ENCODE data around the gene E2F1. TPM values are rescaled to one million over a fixed set of nuclear protein-coding genes. Genes with fewer than 3 reads are reported as not detected.

Gene E2F1
- total and polyA plus RNA-seq, 4 donors = 4.2 to 10.9 (median 8.5) TPM

- no peaks in the 10 kb centered on the region for H3K27me3 ChIP-seq (ENCODE audit: control insufficient read depth in 3 of 3, insufficient read depth in 3 of 3, low read length in 2 of 3)
- ATAC-seq (ENCODE audit: insufficient read depth, low FRiP score) (peak; percentile 53), DNase-seq (no peak)
- TF ChIP-seq CTCF (IDR thresholded peaks at IDR 0.05; ENCODE audit: control extremely low read depth, extremely low read depth) = no peak
- H3K9ac ChIP-seq (ENCODE audit: insufficient read depth in 1 of 2, low read length in 2 of 2) = no peak overlapping the region
- peaks cover 0 to 13% (median 0%) of the 10 kb centered on the region in 5 donors for H3K4me1 ChIP-seq (ENCODE audit: control insufficient read depth in 5 of 5, insufficient read depth in 5 of 5, low read length in 5 of 5)
- no peak overlapping the region for H3K27ac ChIP-seq (ENCODE audit: low read depth in 1 of 2, low read length in 1 of 2)
- WGBS, 2 donors = 76 to 87% methylated on average over 16 of the region's 16 CpGs
- no peaks in the 10 kb centered on the region for H3K9me3 ChIP-seq (ENCODE audit: control insufficient read depth in 4 of 4, insufficient read depth in 3 of 4, low read length in 3 of 4)
- H3K36me3 ChIP-seq (ENCODE audit: control insufficient read depth in 4 of 4, insufficient read depth in 4 of 4, low read length in 4 of 4) = peaks cover 5 to 31% (median 19%) of the 10 kb centered on the region in 4 donors
- no peak overlapping the region for H3K4me3 ChIP-seq
Measured at GRCh38 chr20:33709905-33710541, 23.8 kb upstream of the E2F1 start.

- peaks cover 0 to 13% (median 0%) of the 10 kb centered on the region in 5 donors for H3K4me1 ChIP-seq (ENCODE audit: control insufficient read depth in 5 of 5, insufficient read depth in 5 of 5, low read length in 5 of 5)
- H3K4me3 ChIP-seq = no peak overlapping the region
- no peak overlapping the region for H3K27ac ChIP-seq (ENCODE audit: low read depth in 1 of 2, low read length in 1 of 2)
- 73 to 91% methylated on average over 2 of the region's 2 CpGs for WGBS, 2 donors
- ATAC-seq (ENCODE audit: insufficient read depth, low FRiP score) = no peak
- H3K36me3 ChIP-seq (ENCODE audit: control insufficient read depth in 4 of 4, insufficient read depth in 4 of 4, low read length in 4 of 4) = peaks cover 5 to 29% (median 18%) of the 10 kb centered on the region in 4 donors
- H3K9me3 ChIP-seq (ENCODE audit: control insufficient read depth in 4 of 4, insufficient read depth in 3 of 4, low read length in 3 of 4) = no peaks in the 10 kb centered on the region
- TF ChIP-seq CTCF (IDR thresholded peaks at IDR 0.05; ENCODE audit: control extremely low read depth, extremely low read depth) = no peak
- H3K9ac ChIP-seq (ENCODE audit: insufficient read depth in 1 of 2, low read length in 2 of 2) = no peak overlapping the region
- no peak for DNase-seq
- H3K27me3 ChIP-seq (ENCODE audit: control insufficient read depth in 3 of 3, insufficient read depth in 3 of 3, low read length in 2 of 3) = no peaks in the 10 kb centered on the region
Measured at GRCh38 chr20:33709398-33709797, 23.2 kb upstream of the E2F1 start.

- H3K27ac ChIP-seq (ENCODE audit: low read depth in 1 of 2, low read length in 1 of 2) = no peak overlapping the region
- no peak for TF ChIP-seq CTCF (IDR thresholded peaks at IDR 0.05; ENCODE audit: control extremely low read depth, extremely low read depth)
- WGBS, 2 donors = 92 to 96% methylated on average over 11 of the region's 11 CpGs
- no peaks in the 10 kb centered on the region for H3K9me3 ChIP-seq (ENCODE audit: control insufficient read depth in 4 of 4, insufficient read depth in 3 of 4, low read length in 3 of 4)
- ATAC-seq (ENCODE audit: insufficient read depth, low FRiP score) = no peak
- H3K4me3 ChIP-seq = no peak overlapping the region
- H3K27me3 ChIP-seq (ENCODE audit: control insufficient read depth in 3 of 3, insufficient read depth in 3 of 3, low read length in 2 of 3) = no peaks in the 10 kb centered on the region
- peaks cover 0 to 13% (median 0%) of the 10 kb centered on the region in 5 donors for H3K4me1 ChIP-seq (ENCODE audit: control insufficient read depth in 5 of 5, insufficient read depth in 5 of 5, low read length in 5 of 5)
- peaks cover 5 to 19% (median 13%) of the 10 kb centered on the region in 4 donors for H3K36me3 ChIP-seq (ENCODE audit: control insufficient read depth in 4 of 4, insufficient read depth in 4 of 4, low read length in 4 of 4)
- H3K9ac ChIP-seq (ENCODE audit: insufficient read depth in 1 of 2, low read length in 2 of 2) = no peak overlapping the region
- no peak for DNase-seq
Measured at GRCh38 chr20:33707668-33708067, 21.5 kb upstream of the E2F1 start.

Measured in lung (tissue), 12 donors.